Caco-2 (cell line): ENCODE data around the gene RNF166. TPM values are rescaled to one million over a fixed set of nuclear protein-coding genes. Genes with fewer than 3 reads are reported as not detected.

Source experiments
- BruUV-seq: library from RNA; stranded (reverse); fragments of 400-500 nt; replicated peaks from 2 replicates; lab custom pipeline; 2021; lab: Mats Ljungman, UMichigan
- CTCF ChIA-PET: fragments of 300-600 bp; sonication (Branson Sonifier 250); formaldehyde crosslinking; loops from one replicate; lab custom pipeline; 2022; ENCODE audit warnings: antibody characterized with exemption; lab: Charles Lee
- POLR2A ChIA-PET: fragments of 300-600 bp; sonication (Branson Sonifier 250); formaldehyde crosslinking; loops from one replicate; lab custom pipeline; 2022; ENCODE audit warnings: antibody characterized with exemption; lab: Charles Lee
- DNase-seq, 2 experiments: peaks; one replicate each; pipeline versions ENCODE4 v3.0.0 to v3.0.0-alpha.2; 2020 to 2022
- H3K27me3 ChIP-seq: replicated peaks from 2 replicates; pipeline ENCODE4 v1.6.0; 2011; ENCODE audit warnings: low read length; ENCODE audit not compliant: control insufficient read depth, insufficient read depth
- H3K36me3 ChIP-seq: 2 replicates; pipeline ENCODE4 v1.5.1; 2011; ENCODE audit warnings: low read length; ENCODE audit not compliant: control insufficient read depth, insufficient read depth
- H3K4me1 ChIP-seq: fragments of 250-450 bp; sonication (Bioruptor Pico); 2 replicates; pipeline ENCODE4 v1.5.1; 2020; ENCODE audit warnings: mild to moderate bottlenecking
- H3K4me3 ChIP-seq: 2 replicates; pipeline ENCODE4 v1.5.1; 2011; ENCODE audit warnings: low read depth, mild to moderate bottlenecking, control low read depth, low read length
- H3K9me3 ChIP-seq: fragments of 250-450 bp; sonication (Bioruptor Pico); 2 replicates; pipeline ENCODE4 v1.5.1; 2020; ENCODE audit warnings: mild to moderate bottlenecking, moderate library complexity
- H3K27ac Mint-ChIP-seq: one replicate; pipeline ENCODE4 v1.8.0; 2022; ENCODE audit warnings: mixed read lengths; ENCODE audit not compliant: unreplicated experiment
- H3K27me3 Mint-ChIP-seq: one replicate; pipeline ENCODE4 v1.8.0; 2022; ENCODE audit warnings: mixed read lengths; ENCODE audit not compliant: insufficient read depth, unreplicated experiment
- H3K36me3 Mint-ChIP-seq: one replicate; pipeline ENCODE4 v1.8.0; 2022; ENCODE audit warnings: mild to moderate bottlenecking, mixed read lengths; ENCODE audit not compliant: insufficient read depth, unreplicated experiment
- H3K4me1 Mint-ChIP-seq: one replicate; pipeline ENCODE4 v1.8.0; 2022; ENCODE audit warnings: low read depth, mixed read lengths; ENCODE audit not compliant: unreplicated experiment
- H3K4me3 Mint-ChIP-seq: one replicate; pipeline ENCODE4 v1.8.0; 2022; ENCODE audit warnings: mild to moderate bottlenecking, moderate library complexity, mixed read lengths; ENCODE audit not compliant: unreplicated experiment
- H3K9me3 Mint-ChIP-seq: one replicate; pipeline ENCODE4 v1.8.0; 2022; ENCODE audit warnings: mixed read lengths; ENCODE audit not compliant: unreplicated experiment
- CTCF ChIP-seq, 2 experiments: fragments of 200-600 bp in 1 of 2; IDR thresholded peaks; 1 replicate in 1 of 2; 2 replicates in 1 of 2; pipeline versions ENCODE4 v1.5.1 to v1.8.0; 2011 to 2022; ENCODE audit warnings: antibody characterized with exemption in 1 of 2, control low read depth in 1 of 2, inconsistent platforms in 1 of 2, low read depth in 1 of 2, low read length in 1 of 2, mild to moderate bottlenecking in 1 of 2, moderate library complexity in 1 of 2; ENCODE audit not compliant: insufficient read depth in 1 of 2, severe bottlenecking in 1 of 2, unreplicated experiment in 1 of 2
- intact Hi-C: fragments of 100-400 bp; cut with micrococcal nuclease; formaldehyde crosslinking; loops from one replicate; pipeline ENCODE4 v1.10.0; 2022; ENCODE audit not compliant: unreplicated experiment
- total RNA-seq: library from RNA; stranded (reverse); gene quantifications from 2 replicates; pipeline ENCODE4 v1.2.3, GENCODE V29; 2022

The RNF166 gene
- total RNA-seq, 1 experiment from 2014 or later, result 37.3 TPM

- Histone ChIP-seq H3K36me3 (peaks cover 5% of the 10 kb centered on the region; the same call in 1 of the 2 replicates), H3K4me1 (no peaks in the 10 kb centered on the region), H3K27me3 (no peaks in the 10 kb centered on the region), H3K9me3 (no peaks in the 10 kb centered on the region), H3K4me3 (no peak overlapping the region)
- ChIA-PET CTCF (no interaction called here), POLR2A (no interaction called here)
- TF ChIP-seq CTCF (IDR thresholded peaks at IDR 0.05; ENCODE audit: insufficient read depth in 1 of 2, low read depth in 1 of 2, low read length in 1 of 2, severe bottlenecking in 1 of 2, unreplicated experiment in 1 of 2), result no peak
- H3K4me3 Mint-ChIP-seq, result no peak overlapping the region
- DNase-seq, result no peak
- H3K9me3 Mint-ChIP-seq, result no peaks in the 10 kb centered on the region
- no TSS peak for BruUV-seq
- H3K4me1 Mint-ChIP-seq, result no peaks in the 10 kb centered on the region
- H3K27ac Mint-ChIP-seq, result no peak overlapping the region
- no peaks in the 10 kb centered on the region for H3K27me3 Mint-ChIP-seq
- intact Hi-C loops, result no loop called here
- peaks cover 95% of the 10 kb centered on the region for H3K36me3 Mint-ChIP-seq
Observed at GRCh38 chr16:88719267-88719932, 13.2 kb upstream of the RNF166 start.

GRCh38 chr16:88718178-88718577 is 12.0 kb upstream of the RNF166 start:
- H3K4me3 ChIP-seq, result no peak overlapping the region
- TF ChIP-seq CTCF (IDR thresholded peaks at IDR 0.05; ENCODE audit: insufficient read depth in 1 of 2, low read depth in 1 of 2, low read length in 1 of 2, severe bottlenecking in 1 of 2, unreplicated experiment in 1 of 2), result no peak
- no peaks in the 10 kb centered on the region for H3K4me1 Mint-ChIP-seq
- TSS peak; percentile 5 for BruUV-seq
- H3K4me3 Mint-ChIP-seq, result no peak overlapping the region
- peaks cover 95% of the 10 kb centered on the region for H3K36me3 Mint-ChIP-seq
- DNase-seq, result no peak
- H3K27ac Mint-ChIP-seq, result peak overlapping the region; percentile 4
- CTCF ChIA-PET, result interaction anchor here (0.6 kb wide), 1 partner anchor 76 kb away, joined by 4 read pairs; no protein-coding TSS in a partner anchor
- POLR2A ChIA-PET, result no interaction called here
- H3K27me3 Mint-ChIP-seq, result no peaks in the 10 kb centered on the region
- intact Hi-C loops, result no loop called here
- H3K4me1 ChIP-seq, result no peaks in the 10 kb centered on the region
- H3K9me3 ChIP-seq, result no peaks in the 10 kb centered on the region
- peaks cover 3% of the 10 kb centered on the region; the same call in 1 of the 2 replicates for H3K36me3 ChIP-seq
- H3K9me3 Mint-ChIP-seq, result no peaks in the 10 kb centered on the region
- H3K27me3 ChIP-seq, result no peaks in the 10 kb centered on the region

- ChIA-PET POLR2A (no interaction called here), CTCF (interaction anchor here (1.9 kb wide), 1 partner anchor 21 kb away, joined by 8 read pairs; no protein-coding TSS in a partner anchor)
- no peak for DNase-seq
- no peaks in the 10 kb centered on the region for H3K9me3 ChIP-seq
- H3K27me3 ChIP-seq, result no peaks in the 10 kb centered on the region
- Mint-ChIP-seq H3K4me1 (no peaks in the 10 kb centered on the region), H3K27me3 (no peaks in the 10 kb centered on the region), H3K4me3 (no peak overlapping the region), H3K9me3 (no peaks in the 10 kb centered on the region), H3K36me3 (peaks cover 88% of the 10 kb centered on the region), H3K27ac (no peak overlapping the region)
- peaks cover 3% of the 10 kb centered on the region; the same call in 1 of the 2 replicates for H3K36me3 ChIP-seq
- no peak for TF ChIP-seq CTCF (IDR thresholded peaks at IDR 0.05; ENCODE audit: insufficient read depth in 1 of 2, low read depth in 1 of 2, low read length in 1 of 2, severe bottlenecking in 1 of 2, unreplicated experiment in 1 of 2)
- TSS peak; percentile 11 for BruUV-seq
- H3K4me1 ChIP-seq, result no peaks in the 10 kb centered on the region
- no peak overlapping the region for H3K4me3 ChIP-seq
- intact Hi-C loops, result no loop called here
Observed at GRCh38 chr16:88716601-88717001, 10.4 kb upstream of the RNF166 start.
